ENCODE measurements around the gene AOAH.
"Not testable (repeated sequence)": the region's sequence is repeated elsewhere in the genome, so short reads cannot be mapped to it uniquely, and the experiment has no call there.

The AOAH gene

GRCh38 chr7:36654436-36654835, 69.9 kb downstream of the AOAH start:
- no peak for DNase-seq

- no peak for DNase-seq
Measured at GRCh38 chr7:36653663-36654355, 70.5 kb downstream of the AOAH start.

GRCh38 chr7:36653008-36653662, 71.2 kb downstream of the AOAH start:
- DNase-seq: no peak

GRCh38 chr7:36652431-36652830, 71.9 kb downstream of the AOAH start:
- no peak for DNase-seq

- DNase-seq: no peak
Measured at GRCh38 chr7:36651404-36651803, 72.9 kb downstream of the AOAH start.

GRCh38 chr7:36650766-36651312, 73.5 kb downstream of the AOAH start:
- DNase-seq: no peak

- no peak for DNase-seq
Measured at GRCh38 chr7:36650320-36650719, 74.0 kb downstream of the AOAH start.

GRCh38 chr7:36649319-36649718, 75.0 kb downstream of the AOAH start:
- not testable (repeated sequence) for DNase-seq

GRCh38 chr7:36648441-36648840, 75.9 kb downstream of the AOAH start:
- no peak for DNase-seq

- DNase-seq: no peak
Measured at GRCh38 chr7:36644625-36645422, 79.5 kb downstream of the AOAH start.

GRCh38 chr7:36642414-36642813, 81.9 kb downstream of the AOAH start:
- DNase-seq: no peak

GRCh38 chr7:36642010-36642409, 82.3 kb downstream of the AOAH start:
- no peak for DNase-seq

- DNase-seq: no peak
Measured at GRCh38 chr7:36640682-36641081, 83.6 kb downstream of the AOAH start.

GRCh38 chr7:36639826-36640225, 84.5 kb downstream of the AOAH start:
- peak; percentile 3 for DNase-seq

- no peak for DNase-seq
Measured at GRCh38 chr7:36638586-36639263, 85.6 kb downstream of the AOAH start.

GRCh38 chr7:36638140-36638539, 86.2 kb downstream of the AOAH start:
- no peak for DNase-seq

GRCh38 chr7:36637417-36637816, 86.9 kb downstream of the AOAH start:
- DNase-seq: no peak

GRCh38 chr7:36636126-36636525, 88.2 kb downstream of the AOAH start:
- DNase-seq: no peak

GRCh38 chr7:36635091-36635490, 89.2 kb downstream of the AOAH start:
- no peak for DNase-seq

GRCh38 chr7:36633377-36633776, 90.9 kb downstream of the AOAH start:
- DNase-seq: no peak

- no peak for DNase-seq
Measured at GRCh38 chr7:36630112-36630650, 94.1 kb downstream of the AOAH start.

GRCh38 chr7:36629351-36629750, 94.9 kb downstream of the AOAH start:
- no peak for DNase-seq

GRCh38 chr7:36627836-36628235, 96.5 kb downstream of the AOAH start:
- no peak for DNase-seq
